ENCODE results near the gene FOXN1. TPM values are rescaled to one million over a fixed set of nuclear protein-coding genes. Genes with fewer than 3 reads are reported as not detected.

FOXN1 gene
- polyA plus RNA-seq, 1 of the 3 experiments (the other 2 are of a cell fraction) = not detected

DNA sequence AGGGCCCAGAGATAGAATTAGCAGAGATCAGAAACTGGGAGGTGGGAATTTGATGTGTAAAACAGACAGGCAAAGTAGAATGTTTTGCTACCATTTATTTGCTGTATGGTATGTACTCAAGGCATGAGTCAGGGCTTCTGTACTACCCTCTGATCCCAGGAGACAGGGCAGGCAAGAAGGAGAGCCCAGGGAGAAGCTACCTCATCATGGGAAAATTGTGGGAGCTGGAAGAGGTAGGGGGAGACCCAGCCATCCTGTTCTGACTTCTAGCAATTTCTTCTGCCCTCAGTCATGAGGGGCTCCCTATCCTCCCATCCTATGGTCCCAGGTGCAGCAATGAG is 66.9 kb downstream of the FOXN1 start:
- Histone ChIP-seq H3K79me2 (ENCODE audit: insufficient read depth) (peaks cover 25% of the 10 kb centered on the region), H2AFZ (ENCODE audit: low read depth) (no peak overlapping the region), H3K27ac (ENCODE audit: low read depth in 2 of 2, low read length in 1 of 2) (no peak overlapping the region), H3K4me2 (no peak overlapping the region), H3F3A (replicated peaks; ENCODE audit: insufficient read depth) (peaks cover 11% of the 10 kb centered on the region), H4K20me1 (ENCODE audit: insufficient read depth) (no peaks in the 10 kb centered on the region), H3K9me2 (no peaks in the 10 kb centered on the region), H3K36me3 (replicated peaks in 1 of 2; ENCODE audit: control insufficient read depth in 1 of 2, insufficient read depth in 2 of 2, low read length in 1 of 2) (peaks cover 7 to 9% of the 10 kb centered on the region in 2 experiments), H3K4me3 (ENCODE audit: low read depth in 2 of 2, low read length in 1 of 2) (no peak overlapping the region), H3K4me1 (ENCODE audit: control insufficient read depth in 1 of 2, insufficient read depth in 2 of 2, low read depth in 1 of 2, low read length in 1 of 2) (peaks cover 4 to 38% of the 10 kb centered on the region in 2 experiments; a peak in 3 of 4 replicates), H3K9ac (no peak overlapping the region), H3K27me3 (ENCODE audit: insufficient read depth) (no peaks in the 10 kb centered on the region), H3K9me3 (no peaks in the 10 kb centered on the region)
- CTCF ChIA-PET = interaction anchor here (1.1 to 3.1 kb wide), 5 partner anchors 23 to 71 kb away, joined by 4 to 13 read pairs (median 4); partner anchors contain the start of gene BLTP2
- DNase-seq = no peak
- POLR2A ChIA-PET = no interaction called here
- TF ChIP-seq NRF1 (IDR thresholded peaks at IDR 0.05; ENCODE audit: low read depth, low read length) (no peak), RAD21 (IDR thresholded peaks at IDR 0.05; ENCODE audit: low read length) (no peak)

DNA sequence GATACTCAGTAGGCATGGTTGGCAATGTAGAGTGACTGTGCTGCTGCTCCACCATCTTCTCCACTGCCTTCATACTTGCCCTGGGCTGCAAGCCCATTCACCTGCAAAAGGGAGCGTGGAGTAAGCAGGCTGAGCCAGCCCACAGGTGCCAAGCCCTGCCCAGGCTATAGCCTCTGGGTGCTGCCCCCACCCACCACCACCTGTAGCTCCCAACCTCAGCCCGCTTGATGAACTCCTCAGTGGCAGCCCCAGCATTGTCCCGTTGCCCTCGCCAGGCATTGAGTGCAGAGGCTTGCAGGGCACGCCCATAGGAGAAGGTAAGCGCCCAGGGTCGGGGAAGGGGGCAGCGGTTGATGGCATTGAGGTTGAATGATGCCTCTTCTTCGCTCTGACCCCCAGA is 67.4 kb downstream of the FOXN1 start:
- Histone ChIP-seq H4K20me1 (ENCODE audit: insufficient read depth) (no peaks in the 10 kb centered on the region), H3K4me2 (no peak overlapping the region), H3K9me2 (no peaks in the 10 kb centered on the region), H3F3A (replicated peaks; ENCODE audit: insufficient read depth) (peaks cover 13% of the 10 kb centered on the region), H3K27ac (ENCODE audit: low read depth in 2 of 2, low read length in 1 of 2) (no peak overlapping the region), H3K9ac (no peak overlapping the region), H2AFZ (ENCODE audit: low read depth) (no peak overlapping the region), H3K36me3 (replicated peaks in 1 of 2; ENCODE audit: control insufficient read depth in 1 of 2, insufficient read depth in 2 of 2, low read length in 1 of 2) (peaks cover 7 to 14% of the 10 kb centered on the region in 2 experiments), H3K9me3 (no peaks in the 10 kb centered on the region), H3K4me3 (ENCODE audit: low read depth in 2 of 2, low read length in 1 of 2) (no peak overlapping the region), H3K4me1 (ENCODE audit: control insufficient read depth in 1 of 2, insufficient read depth in 2 of 2, low read depth in 1 of 2, low read length in 1 of 2) (peaks cover 4 to 38% of the 10 kb centered on the region in 2 experiments; a peak in 3 of 4 replicates), H3K27me3 (ENCODE audit: insufficient read depth) (no peaks in the 10 kb centered on the region), H3K79me2 (ENCODE audit: insufficient read depth) (peaks cover 20% of the 10 kb centered on the region)
- DNase-seq = no peak
- no peak for TF ChIP-seq RXRA (IDR thresholded peaks at IDR 0.05; ENCODE audit: borderline replicate concordance, low read depth)
- TF ChIP-seq SIN3A (IDR thresholded peaks at IDR 0.05; ENCODE audit: borderline replicate concordance, low read depth, low read length) = no peak
- TF ChIP-seq TCF12 (IDR thresholded peaks at IDR 0.05) = no peak
- no peak for TF ChIP-seq TEAD4 (IDR thresholded peaks at IDR 0.05; ENCODE audit: borderline replicate concordance, insufficient read depth)
- TF ChIP-seq GATA2 (CRISPR knock-in tag; IDR thresholded peaks at IDR 0.05) = no peak
- no peak for TF ChIP-seq GABPA (IDR thresholded peaks at IDR 0.05; ENCODE audit: low read depth)
- no peak for TF ChIP-seq MXI1 (IDR thresholded peaks at IDR 0.05; ENCODE audit: low read depth, low read length)
- TF ChIP-seq RAD21 (IDR thresholded peaks at IDR 0.05; ENCODE audit: low read length) = no peak
- TF ChIP-seq NFIC (IDR thresholded peaks at IDR 0.05; ENCODE audit: borderline replicate concordance) = no peak
- TF ChIP-seq ELF1 (IDR thresholded peaks at IDR 0.05) = no peak
- TF ChIP-seq, protein P1, sequence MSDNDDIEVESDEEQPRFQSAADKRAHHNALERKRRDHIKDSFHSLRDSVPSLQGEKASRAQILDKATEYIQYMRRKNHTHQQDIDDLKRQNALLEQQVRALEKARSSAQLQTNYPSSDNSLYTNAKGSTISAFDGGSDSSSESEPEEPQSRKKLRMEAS (IDR thresholded peaks at IDR 0.05; ENCODE audit: low read depth) = no peak
- no peak for TF ChIP-seq SMC3 (IDR thresholded peaks at IDR 0.05; ENCODE audit: low read depth, low read length)
- TF ChIP-seq, protein P2, sequence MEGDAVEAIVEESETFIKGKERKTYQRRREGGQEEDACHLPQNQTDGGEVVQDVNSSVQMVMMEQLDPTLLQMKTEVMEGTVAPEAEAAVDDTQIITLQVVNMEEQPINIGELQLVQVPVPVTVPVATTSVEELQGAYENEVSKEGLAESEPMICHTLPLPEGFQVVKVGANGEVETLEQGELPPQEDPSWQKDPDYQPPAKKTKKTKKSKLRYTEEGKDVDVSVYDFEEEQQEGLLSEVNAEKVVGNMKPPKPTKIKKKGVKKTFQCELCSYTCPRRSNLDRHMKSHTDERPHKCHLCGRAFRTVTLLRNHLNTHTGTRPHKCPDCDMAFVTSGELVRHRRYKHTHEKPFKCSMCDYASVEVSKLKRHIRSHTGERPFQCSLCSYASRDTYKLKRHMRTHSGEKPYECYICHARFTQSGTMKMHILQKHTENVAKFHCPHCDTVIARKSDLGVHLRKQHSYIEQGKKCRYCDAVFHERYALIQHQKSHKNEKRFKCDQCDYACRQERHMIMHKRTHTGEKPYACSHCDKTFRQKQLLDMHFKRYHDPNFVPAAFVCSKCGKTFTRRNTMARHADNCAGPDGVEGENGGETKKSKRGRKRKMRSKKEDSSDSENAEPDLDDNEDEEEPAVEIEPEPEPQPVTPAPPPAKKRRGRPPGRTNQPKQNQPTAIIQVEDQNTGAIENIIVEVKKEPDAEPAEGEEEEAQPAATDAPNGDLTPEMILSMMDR (IDR thresholded peaks at IDR 0.05) = no peak
- POLR2A ChIA-PET = no interaction called here
- WGBS (ENCODE audit: low lambda C conversion rate) = 94% methylated on average over 8 of the region's 9 CpGs
- CTCF ChIA-PET = interaction anchor here (0.6 to 3.1 kb wide), 4 partner anchors 23 to 40 kb away, joined by 3 to 13 read pairs (median 4); no protein-coding TSS in a partner anchor
